H9 (cell line): ENCODE data around the gene TEF. TPM values are rescaled to one million over a fixed set of nuclear protein-coding genes. Genes with fewer than 3 reads are reported as not detected.

Experiments
- DNase-seq: peaks from one replicate; pipeline ENCODE4 v3.0.0-alpha.2; 2017
- H2AFZ ChIP-seq: one replicate; pipeline ENCODE4 v1.6.1; 2013; ENCODE audit warnings: mild to moderate bottlenecking, low read length, control low read depth, moderate library complexity
- H2AK5ac ChIP-seq: 2 replicates; pipeline ENCODE4 v1.6.1; 2013; ENCODE audit warnings: low read length, control low read depth, mixed read lengths; ENCODE audit not compliant: insufficient read length
- H2BK120ac ChIP-seq: one replicate; pipeline ENCODE4 v1.6.1; 2013; ENCODE audit warnings: low read depth, mild to moderate bottlenecking, low read length, control low read depth, inconsistent platforms; ENCODE audit not compliant: poor library complexity, severe bottlenecking
- H2BK12ac ChIP-seq: 2 replicates; pipeline ENCODE4 v1.6.1; 2013; ENCODE audit warnings: low read length, control low read depth, mixed read lengths, low read depth; ENCODE audit not compliant: insufficient read length
- H2BK15ac ChIP-seq: 2 replicates; pipeline ENCODE4 v1.6.1; 2013; ENCODE audit warnings: low read depth, low read length, control low read depth
- H2BK20ac ChIP-seq: one replicate; pipeline ENCODE4 v1.6.1; 2013; ENCODE audit warnings: low read depth, mild to moderate bottlenecking, low read length, control low read depth, inconsistent platforms; ENCODE audit not compliant: poor library complexity, severe bottlenecking
- H2BK5ac ChIP-seq: 2 replicates; pipeline ENCODE4 v1.6.1; 2013; ENCODE audit warnings: low read length, control low read depth, mixed read lengths; ENCODE audit not compliant: insufficient read length
- H3K14ac ChIP-seq: 2 replicates; pipeline ENCODE4 v1.6.1; 2013; ENCODE audit warnings: low read length, control low read depth; ENCODE audit not compliant: insufficient read depth
- H3K18ac ChIP-seq: 2 replicates; pipeline ENCODE4 v1.6.1; 2013; ENCODE audit warnings: low read depth, mild to moderate bottlenecking, mixed read lengths, low read length, control low read depth; ENCODE audit not compliant: insufficient read length
- H3K23ac ChIP-seq: 2 replicates; pipeline ENCODE4 v1.6.1; 2013; ENCODE audit warnings: low read length, control low read depth, mixed read lengths, low read depth; ENCODE audit not compliant: insufficient read length
- H3K23me2 ChIP-seq: 2 replicates; pipeline ENCODE4 v1.6.1; 2013; ENCODE audit warnings: low read depth, mild to moderate bottlenecking, mixed read lengths, low read length, control low read depth; ENCODE audit not compliant: insufficient read length, poor library complexity, severe bottlenecking
- H3K27ac ChIP-seq: 2 replicates; pipeline ENCODE4 v1.5.1; 2013; ENCODE audit warnings: low read length, control low read depth, mixed read lengths, low read depth; ENCODE audit not compliant: insufficient read length
- H3K27me3 ChIP-seq: 2 replicates; pipeline ENCODE4 v1.6.1; 2013; ENCODE audit warnings: low read length, control low read depth, inconsistent platforms; ENCODE audit not compliant: insufficient read depth
- H3K4ac ChIP-seq: 2 replicates; pipeline ENCODE4 v1.6.1; 2013; ENCODE audit warnings: low read depth, mild to moderate bottlenecking, control low read depth, inconsistent platforms, low read length, moderate library complexity
- H3K4me1 ChIP-seq: 2 replicates; pipeline ENCODE4 v1.6.1; 2013; ENCODE audit warnings: low read length, control low read depth, inconsistent platforms; ENCODE audit not compliant: insufficient read depth
- H3K4me2 ChIP-seq: 2 replicates; pipeline ENCODE4 v1.6.1; 2013; ENCODE audit warnings: low read length, control low read depth, mixed read lengths; ENCODE audit not compliant: insufficient read length, insufficient read depth
- H3K56ac ChIP-seq: 2 replicates; pipeline ENCODE4 v1.6.1; 2013; ENCODE audit warnings: low read depth, mild to moderate bottlenecking, mixed read lengths, low read length, control low read depth; ENCODE audit not compliant: insufficient read length
- H3K79me1 ChIP-seq: 2 replicates; pipeline ENCODE4 v1.6.1; 2013; ENCODE audit warnings: low read depth, mild to moderate bottlenecking, moderate library complexity, low read length, control low read depth, inconsistent platforms; ENCODE audit not compliant: insufficient read depth, poor library complexity, severe bottlenecking
- H3K79me2 ChIP-seq: 2 replicates; pipeline ENCODE4 v1.6.1; 2013; ENCODE audit warnings: low read length, control low read depth, inconsistent platforms; ENCODE audit not compliant: insufficient read depth
- H3K9ac ChIP-seq: 2 replicates; pipeline ENCODE4 v1.6.1; 2013; ENCODE audit warnings: low read length, control low read depth, mixed read lengths; ENCODE audit not compliant: insufficient read length; ENCODE audit errors: extremely low read depth
- H3K9me3 ChIP-seq: one replicate; pipeline ENCODE4 v1.6.1; 2013; ENCODE audit warnings: low read depth, low read length, inconsistent platforms; ENCODE audit not compliant: control insufficient read depth
- H3T11ph ChIP-seq: one replicate; pipeline ENCODE4 v1.6.1; 2013; ENCODE audit warnings: mild to moderate bottlenecking, low read length, control low read depth, inconsistent platforms
- H4K20me1 ChIP-seq: one replicate; pipeline ENCODE4 v1.6.1; 2013; ENCODE audit not compliant: control insufficient read depth, insufficient read length, insufficient read depth
- H4K5ac ChIP-seq: 2 replicates; pipeline ENCODE4 v1.6.1; 2013; ENCODE audit warnings: low read depth, mild to moderate bottlenecking, mixed read lengths, low read length, control low read depth; ENCODE audit not compliant: insufficient read length
- H4K8ac ChIP-seq: replicated peaks from 2 replicates; pipeline ENCODE4 v1.6.1; 2013; ENCODE audit warnings: low read length, control low read depth, mixed read lengths, low read depth; ENCODE audit not compliant: insufficient read length
- H4K91ac ChIP-seq: 2 replicates; pipeline ENCODE4 v1.6.1; 2013; ENCODE audit warnings: low read depth, mild to moderate bottlenecking, moderate library complexity, mixed read lengths, low read length, control low read depth; ENCODE audit not compliant: insufficient read length
- H3K27ac Mint-ChIP-seq, 3 experiments: 2 replicates in 2 of 3; 3 replicates in 1 of 3; pipeline ENCODE4 v1.8.0; 2020 to 2021; ENCODE audit warnings: mixed read lengths in 3 of 3, mild to moderate bottlenecking in 1 of 3, moderate library complexity in 1 of 3
- H3K27me3 Mint-ChIP-seq: 2 replicates; pipeline ENCODE4 v1.8.0; 2021; ENCODE audit warnings: low read depth, mild to moderate bottlenecking, moderate library complexity, mixed read lengths
- H3K36me3 Mint-ChIP-seq, 3 experiments: 2 replicates in 2 of 3; 3 replicates in 1 of 3; pipeline ENCODE4 v1.8.0; 2020 to 2021; ENCODE audit warnings: low read depth in 3 of 3, mixed read lengths in 3 of 3; ENCODE audit not compliant: insufficient read depth in 1 of 3
- H3K4me1 Mint-ChIP-seq, 2 experiments: 2 replicates each; pipeline ENCODE4 v1.8.0; 2020; ENCODE audit warnings: mixed read lengths in 2 of 2
- H3K4me3 Mint-ChIP-seq, 2 experiments: 2 replicates in 1 of 2; 3 replicates in 1 of 2; pipeline ENCODE4 v1.8.0; 2020 to 2021; ENCODE audit warnings: mild to moderate bottlenecking in 2 of 2, mixed read lengths in 2 of 2, moderate library complexity in 1 of 2
- H3K9me3 Mint-ChIP-seq, 2 experiments: 2 replicates in 1 of 2; 3 replicates in 1 of 2; pipeline ENCODE4 v1.8.0; 2020; ENCODE audit warnings: mild to moderate bottlenecking in 2 of 2, mixed read lengths in 2 of 2, moderate library complexity in 1 of 2
- WGBS: extraction: QIAGEN DNeasy Blood & Tissue Kit; methylation state at CpG from one replicate; pipeline ENCODE4 v1.1.7; 2013; ENCODE audit warnings: missing lambda C conversion rate, low lambda C conversion rate, mixed read lengths; ENCODE audit not compliant: insufficient read length; ENCODE audit errors: extremely low coverage; 5-methylcytosine and 5-hydroxymethylcytosine counted together
- total RNA-seq: library from RNA; stranded (reverse); gene quantifications from 2 replicates; pipeline ENCODE4 v1.2.1, GENCODE V29; 2021
- TF ChIP-seq, protein P1 (sequence below): fragments of 200-600 bp; sonication (generic); conservative IDR thresholded peaks from 3 replicates; pipeline ENCODE4 v1.8.0; 2021; ENCODE audit warnings: antibody characterized with exemption, mild to moderate bottlenecking

Gene TEF
- total RNA-seq, 1 experiment from 2014 or later, result 17.9 TPM

DNA sequence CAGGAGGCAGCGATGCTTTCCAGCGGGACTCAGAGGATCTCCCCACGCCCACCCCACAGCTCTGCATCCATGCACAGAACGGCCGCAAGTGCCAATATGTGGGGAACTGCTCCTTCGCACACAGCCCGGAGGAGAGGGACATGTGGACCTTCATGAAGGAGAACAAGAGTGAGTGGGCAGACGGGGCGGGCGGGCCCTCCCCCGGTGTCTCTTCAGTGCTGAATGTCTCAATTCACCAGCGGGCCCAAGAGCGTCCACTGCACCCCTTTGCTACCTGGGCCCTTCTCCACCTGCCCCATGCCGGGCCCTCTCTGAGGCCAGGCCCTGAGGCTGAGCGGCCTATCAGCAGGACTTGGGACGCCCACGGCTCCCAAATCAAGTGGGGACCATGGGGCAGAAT is 25.8 kb upstream of the TEF start:
- Histone ChIP-seq H2BK5ac (no peak overlapping the region), H3K79me1 (no peaks in the 10 kb centered on the region), H3K56ac (no peak overlapping the region), H3K23ac (no peak overlapping the region), H2AFZ (no peak overlapping the region), H3K23me2 (peaks cover 3% of the 10 kb centered on the region), H2BK12ac (no peak overlapping the region), H3T11ph (no peak overlapping the region), H3K18ac (no peak overlapping the region), H3K4ac (no peak overlapping the region), H4K8ac (no peak overlapping the region), H2BK20ac (no peak overlapping the region), H2BK120ac (no peak overlapping the region), H4K20me1 (no peaks in the 10 kb centered on the region), H3K79me2 (no peaks in the 10 kb centered on the region), H3K9ac (no peak overlapping the region), H4K91ac (no peak overlapping the region), H3K27me3 (no peaks in the 10 kb centered on the region), H3K27ac (no peak overlapping the region), H3K4me2 (no peak overlapping the region), H3K14ac (no peak overlapping the region), H4K5ac (no peak overlapping the region), H3K9me3 (no peaks in the 10 kb centered on the region), H2BK15ac (no peak overlapping the region), H2AK5ac (no peak overlapping the region), H3K4me1 (peaks cover 2% of the 10 kb centered on the region; the same call in 1 of the 2 replicates)
- Mint-ChIP-seq H3K9me3 (no peaks in the 10 kb centered on the region), H3K27ac (no peak overlapping the region; a peak in 1 of 7 replicates), H3K4me1 (peaks cover 13 to 29% of the 10 kb centered on the region in 2 experiments), H3K27me3 (no peaks in the 10 kb centered on the region), H3K36me3 (peaks cover 16 to 67% (median 46%) of the 10 kb centered on the region in 3 experiments; a peak in 6 of 7 replicates), H3K4me3 (no peak overlapping the region)
- TF ChIP-seq, protein P1, sequence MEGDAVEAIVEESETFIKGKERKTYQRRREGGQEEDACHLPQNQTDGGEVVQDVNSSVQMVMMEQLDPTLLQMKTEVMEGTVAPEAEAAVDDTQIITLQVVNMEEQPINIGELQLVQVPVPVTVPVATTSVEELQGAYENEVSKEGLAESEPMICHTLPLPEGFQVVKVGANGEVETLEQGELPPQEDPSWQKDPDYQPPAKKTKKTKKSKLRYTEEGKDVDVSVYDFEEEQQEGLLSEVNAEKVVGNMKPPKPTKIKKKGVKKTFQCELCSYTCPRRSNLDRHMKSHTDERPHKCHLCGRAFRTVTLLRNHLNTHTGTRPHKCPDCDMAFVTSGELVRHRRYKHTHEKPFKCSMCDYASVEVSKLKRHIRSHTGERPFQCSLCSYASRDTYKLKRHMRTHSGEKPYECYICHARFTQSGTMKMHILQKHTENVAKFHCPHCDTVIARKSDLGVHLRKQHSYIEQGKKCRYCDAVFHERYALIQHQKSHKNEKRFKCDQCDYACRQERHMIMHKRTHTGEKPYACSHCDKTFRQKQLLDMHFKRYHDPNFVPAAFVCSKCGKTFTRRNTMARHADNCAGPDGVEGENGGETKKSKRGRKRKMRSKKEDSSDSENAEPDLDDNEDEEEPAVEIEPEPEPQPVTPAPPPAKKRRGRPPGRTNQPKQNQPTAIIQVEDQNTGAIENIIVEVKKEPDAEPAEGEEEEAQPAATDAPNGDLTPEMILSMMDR, result no peak
- no CpG with 5 or more reads among the region's 17 CpGs for WGBS
- DNase-seq, result no peak
